Measurements from ENCODE around the gene LYPD5.
"Not testable (repeated sequence)": the region's sequence is repeated elsewhere in the genome, so short reads cannot be mapped to it uniquely, and the experiment has no call there.

Gene LYPD5

GRCh38 chr19:43802216-43802951 lies at the start of gene LYPD5:
TSS of gene LYPD5 (minus strand) at chr19:43802447. CDS start at chr19:43802380, 67 bp downstream.
- DNase-seq: no peak

- DNase-seq: no peak
Measured at GRCh38 chr19:43848821-43849220, 46.6 kb upstream of the LYPD5 start.

- no peak for DNase-seq
Measured at GRCh38 chr19:43847884-43848283, 45.6 kb upstream of the LYPD5 start.

GRCh38 chr19:43847246-43847645 lies 45.0 kb upstream of the LYPD5 start:
- DNase-seq: no peak

GRCh38 chr19:43842007-43842406 lies 39.8 kb upstream of the LYPD5 start:
- no peak for DNase-seq

GRCh38 chr19:43839139-43839538 lies 36.9 kb upstream of the LYPD5 start:
- no peak for DNase-seq

- DNase-seq: peak; percentile 77 to 85
Measured at GRCh38 chr19:43826787-43827754, 24.8 kb upstream of the LYPD5 start, which contains the start of gene ZNF283. TSS of gene ZNF283 (plus strand) at chr19:43827321. CDS start at chr19:43833505, 6,184 bp downstream.

- not testable (repeated sequence) for DNase-seq
Measured at GRCh38 chr19:43824572-43824971, 22.3 kb upstream of the LYPD5 start.

GRCh38 chr19:43823856-43824255 lies 21.6 kb upstream of the LYPD5 start:
- not testable (repeated sequence) for DNase-seq

GRCh38 chr19:43820884-43821215 lies 18.6 kb upstream of the LYPD5 start:
- no peak for DNase-seq

- peak; percentile 22 to 32 for DNase-seq
Measured at GRCh38 chr19:43820098-43820883, 18.0 kb upstream of the LYPD5 start.

GRCh38 chr19:43818500-43818899 lies 16.3 kb upstream of the LYPD5 start:
- DNase-seq: no peak

- DNase-seq: not testable (repeated sequence)
Measured at GRCh38 chr19:43817454-43817853, 15.2 kb upstream of the LYPD5 start.

GRCh38 chr19:43814663-43815352 lies 12.6 kb upstream of the LYPD5 start:
- no peak for DNase-seq

GRCh38 chr19:43812688-43813087 lies 10.4 kb upstream of the LYPD5 start:
- DNase-seq: no peak

GRCh38 chr19:43812259-43812658 lies 10.0 kb upstream of the LYPD5 start:
- DNase-seq: no peak

- DNase-seq: no peak
Measured at GRCh38 chr19:43811837-43812236, 9.6 kb upstream of the LYPD5 start.

- no peak for DNase-seq
Measured at GRCh38 chr19:43809762-43810696, 7.8 kb upstream of the LYPD5 start.

- no peak for DNase-seq
Measured at GRCh38 chr19:43807651-43808050, 5.4 kb upstream of the LYPD5 start.

- no peak for DNase-seq
Measured at GRCh38 chr19:43806848-43807247, 4.6 kb upstream of the LYPD5 start.

GRCh38 chr19:43806401-43806800 lies 4.2 kb upstream of the LYPD5 start:
- DNase-seq: not testable (repeated sequence)

All from activated CD4-positive, alpha-beta T cell treated with anti-CD3 and anti-CD28 coated beads for 4 hours (primary cell).